ENCODE data around the gene EEPD1.
"Not testable (repeated sequence)": the region's sequence is repeated elsewhere in the genome, so short reads cannot be mapped to it uniquely, and the experiment has no call there.

Gene EEPD1

GRCh38 chr7:36304099-36304425, 151.0 kb downstream of the EEPD1 start:
- no peak for DNase-seq

- no peak for DNase-seq
Measured at GRCh38 chr7:36305226-36305625, 152.2 kb downstream of the EEPD1 start.

GRCh38 chr7:36305648-36306047, 152.6 kb downstream of the EEPD1 start:
- DNase-seq = no peak

- no peak for DNase-seq
Measured at GRCh38 chr7:36306222-36306621, 153.2 kb downstream of the EEPD1 start.

- no peak for DNase-seq
Measured at GRCh38 chr7:36306722-36307121, 153.7 kb downstream of the EEPD1 start.

GRCh38 chr7:36308031-36308430, 155.0 kb downstream of the EEPD1 start:
- DNase-seq = no peak

- no peak for DNase-seq
Measured at GRCh38 chr7:36309301-36309700, 156.2 kb downstream of the EEPD1 start.

GRCh38 chr7:36309716-36310115, 156.7 kb downstream of the EEPD1 start:
- DNase-seq = no peak

- DNase-seq = no peak
Measured at GRCh38 chr7:36310897-36311296, 157.8 kb downstream of the EEPD1 start.

GRCh38 chr7:36311539-36311938, 158.5 kb downstream of the EEPD1 start:
- DNase-seq = no peak

GRCh38 chr7:36312064-36312914, 159.2 kb downstream of the EEPD1 start:
- no peak for DNase-seq

- DNase-seq = no peak
Measured at GRCh38 chr7:36312915-36313334, 159.9 kb downstream of the EEPD1 start.

- no peak for DNase-seq
Measured at GRCh38 chr7:36313607-36314006, 160.6 kb downstream of the EEPD1 start.

- DNase-seq = no peak
Measured at GRCh38 chr7:36314491-36314890, 161.4 kb downstream of the EEPD1 start.

GRCh38 chr7:36315309-36315944, 162.4 kb downstream of the EEPD1 start:
- DNase-seq = no peak

- no peak for DNase-seq
Measured at GRCh38 chr7:36316319-36316718, 163.3 kb downstream of the EEPD1 start.

- no peak for DNase-seq
Measured at GRCh38 chr7:36317276-36317675, 164.2 kb downstream of the EEPD1 start.

GRCh38 chr7:36318116-36318515, 165.1 kb downstream of the EEPD1 start:
- DNase-seq = no peak

- DNase-seq = not testable (repeated sequence)
Measured at GRCh38 chr7:36321284-36321683, 168.2 kb downstream of the EEPD1 start.

GRCh38 chr7:36336390-36336789, 183.3 kb downstream of the EEPD1 start:
- DNase-seq = no peak

- DNase-seq = no peak
Measured at GRCh38 chr7:36338256-36338655, 185.2 kb downstream of the EEPD1 start.

GRCh38 chr7:36343548-36343947, 190.5 kb downstream of the EEPD1 start:
- no peak for DNase-seq

GRCh38 chr7:36344622-36345021, 191.6 kb downstream of the EEPD1 start:
- DNase-seq = no peak

- no peak for DNase-seq
Measured at GRCh38 chr7:36346260-36346831, 193.3 kb downstream of the EEPD1 start.

Measured in NCI-H748 treated with DMSO at 0.1 percent for 48 hours (cell line).